ENCODE data around the gene PSMB10.

DNA sequence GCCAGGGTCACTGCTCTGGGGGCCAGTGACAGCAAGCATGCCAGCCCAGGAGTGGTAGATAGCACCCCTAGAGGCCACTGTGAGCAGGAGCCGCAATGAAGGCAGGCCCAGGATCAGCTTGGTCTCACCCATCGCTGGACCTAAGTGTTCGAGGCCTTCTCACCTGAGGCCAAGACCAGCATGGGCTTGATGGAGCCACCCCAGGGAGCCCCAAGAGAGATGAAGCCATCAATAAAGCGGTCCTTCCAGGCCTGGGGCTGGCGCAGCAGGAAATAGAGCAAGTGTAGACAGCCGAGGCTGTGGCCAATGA lies 5.5 kb upstream of the PSMB10 start:
- TF ChIP-seq EZH2phosphoT487 (conservative IDR thresholded peaks at IDR 0.05; ENCODE audit: low read length): no peak
- TF ChIP-seq, protein P1, sequence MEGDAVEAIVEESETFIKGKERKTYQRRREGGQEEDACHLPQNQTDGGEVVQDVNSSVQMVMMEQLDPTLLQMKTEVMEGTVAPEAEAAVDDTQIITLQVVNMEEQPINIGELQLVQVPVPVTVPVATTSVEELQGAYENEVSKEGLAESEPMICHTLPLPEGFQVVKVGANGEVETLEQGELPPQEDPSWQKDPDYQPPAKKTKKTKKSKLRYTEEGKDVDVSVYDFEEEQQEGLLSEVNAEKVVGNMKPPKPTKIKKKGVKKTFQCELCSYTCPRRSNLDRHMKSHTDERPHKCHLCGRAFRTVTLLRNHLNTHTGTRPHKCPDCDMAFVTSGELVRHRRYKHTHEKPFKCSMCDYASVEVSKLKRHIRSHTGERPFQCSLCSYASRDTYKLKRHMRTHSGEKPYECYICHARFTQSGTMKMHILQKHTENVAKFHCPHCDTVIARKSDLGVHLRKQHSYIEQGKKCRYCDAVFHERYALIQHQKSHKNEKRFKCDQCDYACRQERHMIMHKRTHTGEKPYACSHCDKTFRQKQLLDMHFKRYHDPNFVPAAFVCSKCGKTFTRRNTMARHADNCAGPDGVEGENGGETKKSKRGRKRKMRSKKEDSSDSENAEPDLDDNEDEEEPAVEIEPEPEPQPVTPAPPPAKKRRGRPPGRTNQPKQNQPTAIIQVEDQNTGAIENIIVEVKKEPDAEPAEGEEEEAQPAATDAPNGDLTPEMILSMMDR (IDR thresholded peaks at IDR 0.05; ENCODE audit: insufficient read depth, low read length, poor library complexity, severe bottlenecking): peak; percentile 82

All from SU-DHL-6 (cell line).